ENCODE results near the gene RAB21.
"Not testable (repeated sequence)": the region's sequence is repeated elsewhere in the genome, so short reads cannot be mapped to it uniquely, and the experiment has no call there.

RAB21 gene

GRCh38 chr12:71755146-71755892 is 656 bp downstream of the RAB21 start:
- DNase-seq, result peak; percentile 59

- no peak for DNase-seq
These were observed 1.5 kb downstream of the RAB21 start for GRCh38 chr12:71756054-71756690.

GRCh38 chr12:71759941-71760340 is 5.3 kb downstream of the RAB21 start:
- DNase-seq, result no peak

- no peak for DNase-seq
These were observed 5.8 kb downstream of the RAB21 start for GRCh38 chr12:71760471-71760870.

GRCh38 chr12:71761354-71761753 is 6.7 kb downstream of the RAB21 start:
- DNase-seq, result not testable (repeated sequence)

- DNase-seq, result no peak
These were observed 9.2 kb downstream of the RAB21 start for GRCh38 chr12:71763677-71764379.

GRCh38 chr12:71764587-71765321 is 10.1 kb downstream of the RAB21 start:
- DNase-seq, result no peak

GRCh38 chr12:71766202-71766601 is 11.5 kb downstream of the RAB21 start:
- no peak for DNase-seq

- peak; percentile 6 for DNase-seq
These were observed 12.5 kb downstream of the RAB21 start for GRCh38 chr12:71767183-71767582.

- DNase-seq, result no peak
These were observed 14.2 kb downstream of the RAB21 start for GRCh38 chr12:71768900-71769299.

- no peak for DNase-seq
These were observed 16.4 kb downstream of the RAB21 start for GRCh38 chr12:71771069-71771468.

GRCh38 chr12:71772735-71773134 is 18.1 kb downstream of the RAB21 start:
- DNase-seq, result no peak

- DNase-seq, result peak; percentile 39
These were observed 25.7 kb downstream of the RAB21 start for GRCh38 chr12:71780237-71780822.

GRCh38 chr12:71782017-71782416 is 27.4 kb downstream of the RAB21 start:
- no peak for DNase-seq

GRCh38 chr12:71786829-71787228 is 32.2 kb downstream of the RAB21 start:
- no peak for DNase-seq

GRCh38 chr12:71787580-71787979 is 32.9 kb downstream of the RAB21 start:
- DNase-seq, result no peak

- no peak for DNase-seq
These were observed 35.7 kb downstream of the RAB21 start for GRCh38 chr12:71790331-71790730.

GRCh38 chr12:71791473-71792150 is 36.9 kb downstream of the RAB21 start:
- no peak for DNase-seq

- no peak for DNase-seq
These were observed 37.9 kb downstream of the RAB21 start for GRCh38 chr12:71792599-71792998.

- DNase-seq, result no peak
These were observed 41.2 kb downstream of the RAB21 start for GRCh38 chr12:71795901-71796300.

GRCh38 chr12:71797531-71797930 is 42.9 kb downstream of the RAB21 start:
- DNase-seq, result no peak

- DNase-seq, result no peak
These were observed 44.4 kb downstream of the RAB21 start for GRCh38 chr12:71799106-71799505.

All from activated CD4-positive, alpha-beta T cell treated with anti-CD3 and anti-CD28 coated beads, Interleukin-10, Interleukin-2, amounts not matched to agents 100 ng/mL and 50 ng/mL, durations not matched to agents 16 hours and 8 hours (primary cell).